GM12875 (cell line): ENCODE data around the gene TMEM147.

Experiments
- H3K4me3 ChIP-seq: one replicate; pipeline ENCODE4 v1.5.1; 2011; ENCODE audit warnings: low read depth, low read length, control low read depth
- TF ChIP-seq, protein P1 (sequence below): IDR thresholded peaks from 2 replicates; pipeline ENCODE4 v1.5.1; 2011; ENCODE audit warnings: low read depth, mild to moderate bottlenecking, control low read depth, inconsistent platforms, low read length, moderate library complexity, borderline replicate concordance; ENCODE audit not compliant: insufficient read depth

The TMEM147 gene

DNA sequence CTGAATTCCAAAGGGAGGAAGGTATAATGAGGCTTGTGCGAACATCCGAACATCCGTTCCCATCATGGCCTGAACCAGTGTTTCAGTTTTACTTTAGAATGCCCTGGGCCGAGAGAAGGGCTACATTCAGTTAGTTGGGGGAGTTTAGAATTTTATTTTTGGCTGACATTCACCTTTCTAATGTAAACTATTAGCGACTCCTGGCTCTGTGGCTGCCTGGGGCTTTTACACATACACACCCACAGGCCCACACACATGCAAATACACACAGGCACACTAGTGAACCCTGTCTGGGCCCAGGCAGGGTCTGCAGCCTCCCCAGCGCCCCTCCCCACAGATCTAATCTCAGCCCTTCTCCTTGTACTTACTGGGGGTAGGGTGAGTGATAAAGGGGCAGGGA is 6.1 kb upstream of the TMEM147 start:
- H3K4me3 ChIP-seq = no peak overlapping the region
- TF ChIP-seq, protein P1, sequence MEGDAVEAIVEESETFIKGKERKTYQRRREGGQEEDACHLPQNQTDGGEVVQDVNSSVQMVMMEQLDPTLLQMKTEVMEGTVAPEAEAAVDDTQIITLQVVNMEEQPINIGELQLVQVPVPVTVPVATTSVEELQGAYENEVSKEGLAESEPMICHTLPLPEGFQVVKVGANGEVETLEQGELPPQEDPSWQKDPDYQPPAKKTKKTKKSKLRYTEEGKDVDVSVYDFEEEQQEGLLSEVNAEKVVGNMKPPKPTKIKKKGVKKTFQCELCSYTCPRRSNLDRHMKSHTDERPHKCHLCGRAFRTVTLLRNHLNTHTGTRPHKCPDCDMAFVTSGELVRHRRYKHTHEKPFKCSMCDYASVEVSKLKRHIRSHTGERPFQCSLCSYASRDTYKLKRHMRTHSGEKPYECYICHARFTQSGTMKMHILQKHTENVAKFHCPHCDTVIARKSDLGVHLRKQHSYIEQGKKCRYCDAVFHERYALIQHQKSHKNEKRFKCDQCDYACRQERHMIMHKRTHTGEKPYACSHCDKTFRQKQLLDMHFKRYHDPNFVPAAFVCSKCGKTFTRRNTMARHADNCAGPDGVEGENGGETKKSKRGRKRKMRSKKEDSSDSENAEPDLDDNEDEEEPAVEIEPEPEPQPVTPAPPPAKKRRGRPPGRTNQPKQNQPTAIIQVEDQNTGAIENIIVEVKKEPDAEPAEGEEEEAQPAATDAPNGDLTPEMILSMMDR = no peak

DNA sequence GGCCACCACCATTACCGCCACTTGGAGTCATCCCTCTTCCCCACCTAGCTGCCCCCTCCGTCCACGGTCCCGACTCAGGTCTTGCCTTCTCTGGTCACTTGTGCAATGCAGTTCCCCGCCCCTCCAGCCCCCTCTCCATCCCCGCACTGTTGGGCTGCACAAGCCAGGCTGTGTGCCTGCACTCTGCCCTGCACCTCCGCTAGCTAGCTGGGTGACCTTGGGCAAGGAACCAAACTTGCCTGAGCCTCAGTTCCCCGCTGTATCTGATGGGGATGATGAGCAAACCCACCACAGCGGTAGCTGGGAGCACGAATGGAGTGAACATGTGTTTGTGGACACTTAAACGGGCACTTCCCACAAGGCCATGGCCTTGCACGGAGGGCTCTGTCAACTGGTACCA is 5.6 kb upstream of the TMEM147 start:
- TF ChIP-seq, protein P1 = no peak
- no peak overlapping the region for H3K4me3 ChIP-seq

DNA sequence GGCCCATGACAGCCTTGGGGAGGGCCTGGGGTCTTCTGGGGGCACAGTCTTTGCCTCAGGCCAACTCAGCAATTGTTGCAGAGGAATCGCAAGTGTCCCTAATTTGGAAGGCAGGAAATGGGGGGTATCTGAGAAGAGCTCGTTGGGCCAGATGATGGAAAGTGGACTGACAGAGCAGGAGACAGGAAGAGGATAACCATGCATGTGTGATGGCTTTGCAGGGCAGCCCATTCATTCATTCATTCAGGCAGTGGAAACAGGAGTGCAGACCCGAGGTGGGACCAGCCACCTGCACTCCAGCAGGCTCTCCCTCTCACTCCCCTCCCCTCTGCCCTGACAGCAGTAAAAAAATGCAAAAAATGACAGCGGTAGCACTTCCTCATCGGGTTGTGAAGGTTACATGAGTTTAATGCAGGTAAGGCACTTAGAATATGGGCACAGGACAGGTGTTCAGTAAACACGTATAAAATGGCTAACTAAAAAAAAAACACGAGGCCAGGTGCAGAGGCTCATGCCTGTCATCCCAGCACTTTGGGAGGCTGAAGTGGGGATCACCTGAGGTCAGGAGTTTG is 5.0 kb upstream of the TMEM147 start:
- TF ChIP-seq, protein P1 = no peak
- H3K4me3 ChIP-seq = no peak overlapping the region

DNA sequence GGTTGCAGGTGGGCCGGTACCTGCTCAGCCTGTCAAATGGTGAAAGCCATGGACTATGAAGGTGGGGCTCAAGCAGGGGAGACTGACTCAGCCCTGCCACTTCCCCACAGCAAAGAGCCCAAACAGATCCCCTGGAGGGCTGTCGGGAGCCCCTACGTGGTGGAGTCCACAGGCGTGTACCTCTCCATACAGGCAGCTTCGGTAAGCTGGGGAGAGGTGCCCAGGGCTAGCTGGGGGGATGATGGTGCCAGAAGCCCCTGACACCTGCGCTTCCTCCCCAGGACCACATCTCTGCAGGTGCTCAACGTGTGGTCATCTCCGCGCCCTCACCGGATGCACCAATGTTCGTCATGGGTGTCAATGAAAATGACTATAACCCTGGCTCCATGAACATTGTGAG is 3.2 kb upstream of the TMEM147 start:
- TF ChIP-seq, protein P1 = no peak
- no peak overlapping the region for H3K4me3 ChIP-seq

DNA sequence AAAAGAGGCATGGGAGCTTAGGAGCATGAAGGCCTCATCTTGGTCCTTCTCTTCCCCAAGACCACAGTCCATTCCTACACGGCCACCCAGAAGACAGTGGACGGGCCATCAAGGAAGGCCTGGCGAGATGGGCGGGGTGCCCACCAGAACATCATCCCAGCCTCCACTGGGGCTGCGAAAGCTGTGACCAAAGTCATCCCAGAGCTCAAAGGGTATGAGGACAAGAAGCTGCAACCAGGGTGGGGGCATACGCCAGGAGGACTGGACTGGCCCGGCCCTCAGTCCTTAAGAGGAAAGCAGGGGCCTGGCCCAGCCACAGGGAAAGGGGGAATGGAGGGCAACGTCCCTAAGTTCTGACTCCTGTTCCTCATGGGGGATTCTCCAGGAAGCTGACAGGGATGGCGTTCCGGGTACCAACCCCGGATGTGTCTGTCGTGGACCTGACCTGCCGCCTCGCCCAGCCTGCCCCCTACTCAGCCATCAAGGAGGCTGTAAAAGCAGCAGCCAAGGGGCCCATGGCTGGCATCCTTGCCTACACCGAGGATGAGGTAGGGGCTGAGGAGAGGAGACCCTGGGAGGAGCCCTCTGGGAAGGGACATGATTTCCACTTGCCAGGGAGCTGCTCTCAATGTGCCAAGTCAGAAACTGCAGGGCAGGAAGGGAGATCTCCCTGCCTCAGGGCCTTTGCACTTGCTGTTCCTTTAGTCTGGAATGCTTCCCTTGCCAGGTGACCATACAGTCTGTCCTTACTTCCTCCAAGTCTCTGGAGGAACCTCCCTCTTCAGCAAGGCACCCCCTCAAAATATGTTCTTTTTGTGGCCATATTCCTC is 1.9 kb upstream of the TMEM147 start:
- TF ChIP-seq, protein P1 = no peak
- H3K4me3 ChIP-seq = no peak overlapping the region

DNA sequence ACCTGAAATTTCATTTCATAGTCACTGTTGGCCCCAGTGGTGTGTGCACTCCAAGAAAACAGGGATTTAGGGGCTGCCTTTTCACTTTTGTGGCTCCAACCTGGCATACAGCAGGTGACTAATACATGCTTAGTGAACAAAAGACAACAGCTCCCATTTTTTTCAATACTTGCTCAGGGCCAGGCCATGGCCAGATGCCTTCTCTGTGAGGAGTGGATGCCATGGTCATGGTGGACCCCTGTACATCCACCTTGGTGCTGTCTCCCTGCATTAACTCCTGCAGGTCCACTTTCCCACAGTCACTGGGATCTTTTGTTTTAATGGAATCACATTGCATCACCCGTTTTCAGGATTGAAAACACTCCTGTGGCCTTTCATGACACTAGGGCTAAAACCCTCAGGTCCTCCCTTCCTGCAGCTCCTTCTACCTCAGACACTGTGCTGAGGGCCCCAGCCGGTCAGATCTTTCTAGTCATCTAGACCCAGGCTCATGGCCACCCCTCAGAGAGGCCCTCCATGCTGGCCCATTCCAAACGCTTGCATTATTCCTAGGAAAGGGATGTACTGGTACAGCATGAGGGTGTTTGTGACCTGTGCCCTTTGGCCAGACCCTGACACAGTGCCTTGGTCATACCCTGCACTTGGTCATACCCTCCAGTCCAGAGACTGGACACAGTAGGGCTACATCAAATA is 1.2 kb upstream of the TMEM147 start:
- H3K4me3 ChIP-seq = peak overlapping the region; percentile 77
- TF ChIP-seq, protein P1 = no peak

DNA sequence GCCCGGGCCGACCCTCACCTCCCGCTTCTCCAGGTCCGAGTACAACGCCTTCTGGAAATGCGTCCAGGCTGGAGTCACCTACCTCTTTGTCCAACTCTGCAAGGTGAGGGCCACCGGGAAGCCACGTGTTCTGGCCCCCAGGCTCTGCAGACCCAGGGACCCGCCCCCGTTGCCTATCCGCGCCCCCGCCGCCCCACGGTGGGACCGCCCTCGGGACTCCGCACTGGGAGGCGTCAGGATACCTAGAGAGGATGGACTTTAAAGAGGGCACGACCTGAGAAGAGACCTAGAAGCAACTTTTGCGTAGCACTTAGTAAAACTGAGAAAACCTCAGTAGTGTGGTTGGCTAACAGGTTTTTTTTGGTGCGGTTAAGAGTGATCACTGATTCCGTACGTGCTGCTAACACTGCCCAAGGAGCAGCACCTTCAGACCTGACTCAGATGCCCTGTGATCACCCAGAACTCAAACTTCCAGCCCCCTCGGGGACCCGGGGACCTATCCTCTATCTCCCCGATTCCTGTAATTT is 492 bp downstream of the TMEM147 start:
- TF ChIP-seq, protein P1 = no peak

More for the DNA sequence above, 492 bp downstream of the TMEM147 start:
- H3K4me3 ChIP-seq = peak overlapping the region; percentile 77
